ENCODE results near the gene CCDC61. TPM values are rescaled to one million over a fixed set of nuclear protein-coding genes. Genes with fewer than 3 reads are reported as not detected.

CCDC61 gene
- total RNA-seq, 1 experiment from 2014 or later, result 6.3 TPM

DNA sequence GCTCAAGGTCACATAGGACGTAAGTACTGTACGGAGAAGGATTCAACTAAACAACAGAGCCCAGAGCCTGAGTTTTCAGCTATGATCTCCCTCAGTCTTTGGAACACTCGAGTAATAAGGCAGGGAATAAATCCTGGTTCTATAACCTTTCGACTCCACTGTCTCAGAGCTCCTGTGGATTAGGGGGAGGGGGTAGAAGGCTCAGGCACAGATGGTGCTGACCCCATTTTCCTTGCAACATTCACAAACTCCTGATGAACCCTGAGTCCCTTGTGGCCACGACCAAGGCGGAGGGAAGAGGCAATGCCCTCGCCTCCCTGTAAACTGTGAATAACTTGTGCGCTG, 43.0 kb upstream of the CCDC61 start:
- BruUV-seq (replicated peaks), result no TSS peak
- no peaks in the 10 kb centered on the region for H3K9me2 ChIP-seq (replicated peaks; ENCODE audit: low read length)
- H4K20me1 ChIP-seq (ENCODE audit: low read length), result no peaks in the 10 kb centered on the region
- TF ChIP-seq EZH2 (IDR thresholded peaks at IDR 0.05; ENCODE audit: low read length, unreplicated experiment), result no peak
- TF ChIP-seq, protein P1, sequence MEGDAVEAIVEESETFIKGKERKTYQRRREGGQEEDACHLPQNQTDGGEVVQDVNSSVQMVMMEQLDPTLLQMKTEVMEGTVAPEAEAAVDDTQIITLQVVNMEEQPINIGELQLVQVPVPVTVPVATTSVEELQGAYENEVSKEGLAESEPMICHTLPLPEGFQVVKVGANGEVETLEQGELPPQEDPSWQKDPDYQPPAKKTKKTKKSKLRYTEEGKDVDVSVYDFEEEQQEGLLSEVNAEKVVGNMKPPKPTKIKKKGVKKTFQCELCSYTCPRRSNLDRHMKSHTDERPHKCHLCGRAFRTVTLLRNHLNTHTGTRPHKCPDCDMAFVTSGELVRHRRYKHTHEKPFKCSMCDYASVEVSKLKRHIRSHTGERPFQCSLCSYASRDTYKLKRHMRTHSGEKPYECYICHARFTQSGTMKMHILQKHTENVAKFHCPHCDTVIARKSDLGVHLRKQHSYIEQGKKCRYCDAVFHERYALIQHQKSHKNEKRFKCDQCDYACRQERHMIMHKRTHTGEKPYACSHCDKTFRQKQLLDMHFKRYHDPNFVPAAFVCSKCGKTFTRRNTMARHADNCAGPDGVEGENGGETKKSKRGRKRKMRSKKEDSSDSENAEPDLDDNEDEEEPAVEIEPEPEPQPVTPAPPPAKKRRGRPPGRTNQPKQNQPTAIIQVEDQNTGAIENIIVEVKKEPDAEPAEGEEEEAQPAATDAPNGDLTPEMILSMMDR (conservative IDR thresholded peaks at IDR 0.05; ENCODE audit: low read depth, low read length), result no peak
- no peak for TF ChIP-seq EZH2phosphoT487 (IDR thresholded peaks at IDR 0.05; ENCODE audit: borderline replicate concordance, low read length)
- H3K27ac ChIP-seq (ENCODE audit: low read length), result no peak overlapping the region
- peaks cover 17% of the 10 kb centered on the region for H3K4me1 ChIP-seq (ENCODE audit: insufficient read depth, low read length)
- no peak for ATAC-seq
- H3K79me2 ChIP-seq (ENCODE audit: low read length), result no peaks in the 10 kb centered on the region
- H3K27me3 ChIP-seq (ENCODE audit: low read length), result no peaks in the 10 kb centered on the region
- H2AFZ ChIP-seq (ENCODE audit: low read length), result no peak overlapping the region
- no peak overlapping the region for H3K4me3 ChIP-seq (ENCODE audit: low read length)
- H3F3A ChIP-seq (ENCODE audit: low read length, unreplicated experiment), result no peaks in the 10 kb centered on the region
- ChIA-PET CTCF (no interaction called here), POLR2A (ENCODE audit: unreplicated experiment) (no interaction called here)
- no peak for DNase-seq
- H3K36me3 ChIP-seq (ENCODE audit: low read depth, low read length), result no peaks in the 10 kb centered on the region
- no peak overlapping the region for H3K4me2 ChIP-seq (ENCODE audit: low read length)
- no peaks in the 10 kb centered on the region for H3K9me3 ChIP-seq (ENCODE audit: low read length)
- intact Hi-C loops (cut with micrococcal nuclease), result no loop called here
- H3K9ac ChIP-seq (ENCODE audit: low read length), result no peak overlapping the region

DNA sequence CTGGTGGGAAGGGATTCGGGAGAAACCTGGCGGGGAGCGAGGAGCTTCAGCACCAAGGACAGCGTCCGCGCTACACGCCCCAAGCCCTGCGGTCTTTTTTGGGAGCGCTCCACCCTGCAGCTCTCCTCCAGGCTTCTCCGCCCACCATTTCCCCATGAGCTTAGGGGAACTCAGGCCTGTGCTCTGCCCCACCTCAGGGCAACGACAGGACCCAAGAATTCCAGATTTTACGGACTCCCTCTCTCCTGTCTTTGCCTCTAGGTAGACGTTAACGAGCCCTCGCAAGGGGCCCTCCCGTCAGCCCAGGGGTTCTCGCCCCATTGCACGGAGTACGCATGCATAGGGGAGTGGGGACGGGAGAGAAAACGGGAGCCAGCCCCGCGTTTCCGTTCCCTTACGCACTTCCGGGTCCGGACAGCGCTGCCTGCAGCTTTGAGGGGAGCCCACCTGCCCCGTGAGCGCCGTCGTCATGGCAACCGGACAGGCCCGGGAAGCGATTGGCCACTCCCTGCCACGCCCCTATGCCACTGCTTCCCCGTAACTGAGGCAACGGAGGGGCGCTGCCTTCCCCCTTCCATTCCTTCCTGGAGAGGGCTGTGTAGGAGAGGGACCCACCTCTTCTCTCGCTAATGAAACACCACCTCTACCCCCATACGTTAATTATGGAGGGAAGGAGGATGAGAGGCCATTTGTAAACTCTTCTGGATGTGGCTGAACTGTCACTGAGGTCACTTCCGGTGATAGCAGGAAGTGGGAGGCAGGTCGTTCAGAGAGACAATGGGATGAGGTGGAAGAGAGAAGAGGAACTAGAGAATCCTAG, 42.4 kb upstream of the CCDC61 start:
- H3K36me3 ChIP-seq (ENCODE audit: low read depth, low read length), result no peaks in the 10 kb centered on the region
- TF ChIP-seq EZH2 (IDR thresholded peaks at IDR 0.05; ENCODE audit: low read length, unreplicated experiment) (no peak), EZH2phosphoT487 (IDR thresholded peaks at IDR 0.05; ENCODE audit: borderline replicate concordance, low read length) (no peak)
- TF ChIP-seq, protein P1 (conservative IDR thresholded peaks at IDR 0.05; ENCODE audit: low read depth, low read length), result no peak
- H3K9ac ChIP-seq (ENCODE audit: low read length), result no peak overlapping the region
- DNase-seq, result peak; percentile 42
- no TSS peak for BruUV-seq (replicated peaks)
- peaks cover 17% of the 10 kb centered on the region for H3K4me1 ChIP-seq (ENCODE audit: insufficient read depth, low read length)
- H3K9me3 ChIP-seq (ENCODE audit: low read length), result no peaks in the 10 kb centered on the region
- H3K79me2 ChIP-seq (ENCODE audit: low read length), result no peaks in the 10 kb centered on the region
- no peaks in the 10 kb centered on the region for H4K20me1 ChIP-seq (ENCODE audit: low read length)
- no peak overlapping the region for H3K4me2 ChIP-seq (ENCODE audit: low read length)
- POLR2A ChIA-PET (ENCODE audit: unreplicated experiment), result no interaction called here
- no peak overlapping the region for H3K4me3 ChIP-seq (ENCODE audit: low read length)
- ATAC-seq, result 0 out of 2 replicates have a peak, but pooled peaks have one; percentile 17
- H3K27ac ChIP-seq (ENCODE audit: low read length), result no peak overlapping the region
- no peaks in the 10 kb centered on the region for H3F3A ChIP-seq (ENCODE audit: low read length, unreplicated experiment)
- CTCF ChIA-PET, result no interaction called here
- H3K27me3 ChIP-seq (ENCODE audit: low read length), result no peaks in the 10 kb centered on the region
- H3K9me2 ChIP-seq (replicated peaks; ENCODE audit: low read length), result no peaks in the 10 kb centered on the region
- H2AFZ ChIP-seq (ENCODE audit: low read length), result no peak overlapping the region; the same call in 1 of the 2 replicates
- intact Hi-C loops (cut with micrococcal nuclease), result no loop called here

DNA sequence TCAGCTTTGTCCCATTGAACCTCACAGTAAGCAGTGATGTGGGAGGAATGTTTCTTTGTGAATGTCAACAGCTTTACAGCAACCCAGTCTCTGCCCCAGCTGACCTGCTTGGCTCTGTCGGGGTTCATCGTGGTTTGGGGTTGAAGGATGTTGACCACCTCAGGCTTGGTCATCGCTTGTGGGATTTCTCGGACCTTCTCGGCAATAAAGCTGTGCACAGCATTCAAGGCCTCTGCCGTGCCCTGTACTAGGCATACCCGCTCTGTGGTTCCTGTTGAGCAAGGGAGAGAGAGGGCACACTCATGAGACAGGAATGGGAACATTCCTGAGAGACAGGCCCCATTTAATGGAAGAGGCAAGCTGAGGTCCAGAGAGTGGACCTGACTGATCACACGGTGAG, 41.6 kb upstream of the CCDC61 start:
- ATAC-seq, result no peak
- no peak overlapping the region for H2AFZ ChIP-seq (ENCODE audit: low read length)
- DNase-seq, result peak; percentile 29
- H3K9me2 ChIP-seq (replicated peaks; ENCODE audit: low read length), result no peaks in the 10 kb centered on the region
- H4K20me1 ChIP-seq (ENCODE audit: low read length), result no peaks in the 10 kb centered on the region
- no TSS peak for BruUV-seq (replicated peaks)
- H3F3A ChIP-seq (ENCODE audit: low read length, unreplicated experiment), result no peaks in the 10 kb centered on the region
- POLR2A ChIA-PET (ENCODE audit: unreplicated experiment), result no interaction called here
- CTCF ChIA-PET, result no interaction called here
- no peaks in the 10 kb centered on the region for H3K27me3 ChIP-seq (ENCODE audit: low read length)
- H3K9me3 ChIP-seq (ENCODE audit: low read length), result no peaks in the 10 kb centered on the region
- peaks cover 20% of the 10 kb centered on the region for H3K4me1 ChIP-seq (ENCODE audit: insufficient read depth, low read length)
- intact Hi-C loops (cut with micrococcal nuclease), result no loop called here
- H3K9ac ChIP-seq (ENCODE audit: low read length), result no peak overlapping the region
- no peaks in the 10 kb centered on the region for H3K36me3 ChIP-seq (ENCODE audit: low read depth, low read length)
- TF ChIP-seq EZH2 (IDR thresholded peaks at IDR 0.05; ENCODE audit: low read length, unreplicated experiment), result no peak
- TF ChIP-seq, protein P1 (conservative IDR thresholded peaks at IDR 0.05; ENCODE audit: low read depth, low read length), result no peak
- no peak for TF ChIP-seq EZH2phosphoT487 (IDR thresholded peaks at IDR 0.05; ENCODE audit: borderline replicate concordance, low read length)
- no peaks in the 10 kb centered on the region for H3K79me2 ChIP-seq (ENCODE audit: low read length)
- H3K27ac ChIP-seq (ENCODE audit: low read length), result no peak overlapping the region
- no peak overlapping the region for H3K4me2 ChIP-seq (ENCODE audit: low read length)
- no peak overlapping the region for H3K4me3 ChIP-seq (ENCODE audit: low read length)

All from PC-3 (cell line).